H1 (cell line): ENCODE measurements around the gene KIF26A.

Source experiments
- EZH2 ChIP-seq: fragments of 200-600 bp; sonication (generic); IDR thresholded peaks from 2 replicates; pipeline ENCODE4 v1.7.1; 2012; ENCODE audit warnings: low read depth, mild to moderate bottlenecking, moderate library complexity, low read length, inconsistent platforms; ENCODE audit not compliant: severe bottlenecking
- POLR2AphosphoS5 ChIP-seq: IDR thresholded peaks from 2 replicates; pipeline ENCODE4 v1.6.1; 2011; ENCODE audit warnings: low read depth, low read length
- RXRA ChIP-seq: IDR thresholded peaks from 2 replicates; pipeline ENCODE4 v1.6.1; 2011; ENCODE audit warnings: low read depth, mild to moderate bottlenecking, low read length, moderate library complexity; ENCODE audit not compliant: insufficient read depth

GRCh38 chr14:104221071-104221625 is 82.8 kb downstream of the KIF26A start:
- TF ChIP-seq RXRA (no peak), POLR2AphosphoS5 (no peak), EZH2 (no peak)
